Measurements from ENCODE around the gene STX8.

Gene STX8

DNA sequence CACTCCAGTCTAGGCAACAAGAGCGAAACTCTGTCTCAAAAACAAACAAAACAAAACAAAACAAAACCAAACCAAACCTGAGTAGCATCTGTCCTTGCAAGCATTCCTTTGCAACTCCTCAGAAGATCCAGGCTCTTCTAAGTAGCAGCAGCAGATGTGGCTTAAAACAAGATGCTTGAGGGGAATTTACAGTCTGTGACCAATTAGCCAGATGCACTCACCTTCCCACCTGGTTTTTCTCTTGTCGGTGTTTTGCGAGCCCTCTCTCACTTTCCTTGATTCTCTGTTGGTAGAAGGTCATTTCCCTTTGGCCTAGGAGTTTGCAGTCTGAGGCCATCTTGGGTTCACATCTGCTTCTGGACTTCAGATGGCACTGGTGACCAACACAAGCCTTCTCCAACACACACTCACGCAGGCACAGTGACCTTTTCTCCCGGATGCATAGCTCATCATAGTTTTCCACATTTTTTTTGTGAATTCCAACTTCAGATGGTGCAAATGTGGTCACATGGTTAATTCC lies 276.8 kb downstream of the STX8 start:
- no peak for TF ChIP-seq EZH2 (IDR thresholded peaks at IDR 0.05; ENCODE audit: borderline replicate concordance, low read depth, low read length, severe bottlenecking)
- TF ChIP-seq CTCF (IDR thresholded peaks at IDR 0.05; ENCODE audit: borderline replicate concordance, extremely low read depth, low read length, poor library complexity, severe bottlenecking) = no peak
- ATAC-seq (ENCODE audit: insufficient read depth, low read depth) (no peak), DNase-seq (no peak)
- H3K4me2 ChIP-seq (ENCODE audit: insufficient read depth, low read length) = no peak overlapping the region
- H3K36me3 ChIP-seq (ENCODE audit: insufficient read depth, low read length) = no peaks in the 10 kb centered on the region
- H3K9ac ChIP-seq (ENCODE audit: low read depth, low read length) = no peak overlapping the region
- no peaks in the 10 kb centered on the region for H3K4me1 ChIP-seq (ENCODE audit: insufficient read depth, low read length)
- no peaks in the 10 kb centered on the region for H3K79me2 ChIP-seq (ENCODE audit: insufficient read depth, low read length)
- no peaks in the 10 kb centered on the region for H3K9me3 ChIP-seq (ENCODE audit: insufficient read depth, low read length, severe bottlenecking)
- no peak overlapping the region for H2AFZ ChIP-seq (ENCODE audit: low read depth, low read length)
- H3K27me3 ChIP-seq (ENCODE audit: insufficient read depth, low read length, poor library complexity) = no peaks in the 10 kb centered on the region
- no peaks in the 10 kb centered on the region for H4K20me1 ChIP-seq (ENCODE audit: insufficient read depth, low read length)
- H3K27ac ChIP-seq (ENCODE audit: low read length) = no peak overlapping the region
- no peak overlapping the region for H3K4me3 ChIP-seq (ENCODE audit: low read depth in 1 of 2, low read length in 2 of 2)

DNA sequence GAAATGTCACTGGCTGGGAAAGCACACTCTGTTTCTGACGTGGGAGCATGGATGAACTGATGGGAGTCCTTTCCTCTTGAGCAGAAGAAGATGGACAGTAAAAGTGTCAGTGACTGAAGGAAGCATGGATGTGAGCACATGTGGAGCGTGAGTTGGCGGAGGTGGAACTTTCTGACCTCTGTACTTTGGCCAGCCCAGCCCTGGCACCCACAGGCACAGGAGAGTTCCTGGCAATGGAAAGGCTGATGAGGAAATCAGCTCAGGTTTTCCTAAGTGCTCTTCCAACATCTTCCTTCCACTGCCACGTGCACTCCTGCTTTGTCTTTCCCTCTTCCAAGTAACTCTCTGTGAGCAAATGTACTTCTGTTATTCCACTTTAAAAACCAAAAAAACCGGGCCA lies 277.5 kb downstream of the STX8 start:
- Histone ChIP-seq H3K27ac (ENCODE audit: low read length) (no peak overlapping the region), H3K4me2 (ENCODE audit: insufficient read depth, low read length) (no peak overlapping the region), H2AFZ (ENCODE audit: low read depth, low read length) (no peak overlapping the region), H3K4me3 (ENCODE audit: low read depth in 1 of 2, low read length in 2 of 2) (no peak overlapping the region), H3K27me3 (ENCODE audit: insufficient read depth, low read length, poor library complexity) (no peaks in the 10 kb centered on the region), H3K79me2 (ENCODE audit: insufficient read depth, low read length) (no peaks in the 10 kb centered on the region), H4K20me1 (ENCODE audit: insufficient read depth, low read length) (no peaks in the 10 kb centered on the region), H3K9me3 (ENCODE audit: insufficient read depth, low read length, severe bottlenecking) (no peaks in the 10 kb centered on the region), H3K9ac (ENCODE audit: low read depth, low read length) (no peak overlapping the region), H3K36me3 (ENCODE audit: insufficient read depth, low read length) (no peaks in the 10 kb centered on the region), H3K4me1 (ENCODE audit: insufficient read depth, low read length) (no peaks in the 10 kb centered on the region)
- DNase-seq (no peak), ATAC-seq (ENCODE audit: insufficient read depth, low read depth) (no peak)
- no peak for TF ChIP-seq EZH2 (IDR thresholded peaks at IDR 0.05; ENCODE audit: borderline replicate concordance, low read depth, low read length, severe bottlenecking)
- no peak for TF ChIP-seq CTCF (IDR thresholded peaks at IDR 0.05; ENCODE audit: borderline replicate concordance, extremely low read depth, low read length, poor library complexity, severe bottlenecking)

- H3K4me2 ChIP-seq (ENCODE audit: insufficient read depth, low read length) = no peak overlapping the region
- no peak for ATAC-seq (ENCODE audit: insufficient read depth, low read depth)
- DNase-seq = no peak
- no peaks in the 10 kb centered on the region for H3K27me3 ChIP-seq (ENCODE audit: insufficient read depth, low read length, poor library complexity)
- no peaks in the 10 kb centered on the region for H3K36me3 ChIP-seq (ENCODE audit: insufficient read depth, low read length)
- no peaks in the 10 kb centered on the region for H3K4me1 ChIP-seq (ENCODE audit: insufficient read depth, low read length)
- H2AFZ ChIP-seq (ENCODE audit: low read depth, low read length) = no peak overlapping the region
- no peaks in the 10 kb centered on the region for H3K9me3 ChIP-seq (ENCODE audit: insufficient read depth, low read length, severe bottlenecking)
- no peaks in the 10 kb centered on the region for H3K79me2 ChIP-seq (ENCODE audit: insufficient read depth, low read length)
- H3K27ac ChIP-seq (ENCODE audit: low read length) = no peak overlapping the region
- H4K20me1 ChIP-seq (ENCODE audit: insufficient read depth, low read length) = no peaks in the 10 kb centered on the region
- no peak overlapping the region for H3K4me3 ChIP-seq (ENCODE audit: low read depth in 1 of 2, low read length in 2 of 2)
- H3K9ac ChIP-seq (ENCODE audit: low read depth, low read length) = no peak overlapping the region
- TF ChIP-seq EZH2 (IDR thresholded peaks at IDR 0.05; ENCODE audit: borderline replicate concordance, low read depth, low read length, severe bottlenecking) = no peak
- TF ChIP-seq CTCF (IDR thresholded peaks at IDR 0.05; ENCODE audit: borderline replicate concordance, extremely low read depth, low read length, poor library complexity, severe bottlenecking) = no peak
Measured at GRCh38 chr17:9294661-9295210, 280.9 kb downstream of the STX8 start.

Measured in DND-41 (cell line).